Endodermal cell (in vitro differentiated cells): Measurements from ENCODE around the gene WNK2. TPM values are rescaled to one million over a fixed set of nuclear protein-coding genes. Genes with fewer than 3 reads are reported as not detected.
A peak's percentile ranks its signal among the peaks of the same experiment; 100 is the strongest.

ENCODE experiments used
- DNase-seq: peaks from one replicate; pipeline ENCODE4 v3.0.0-alpha.2; 2017
- H3K27ac ChIP-seq: 2 replicates; pipeline ENCODE4 v1.5.1; 2013; ENCODE audit warnings: mild to moderate bottlenecking, low read depth, low read length, moderate library complexity
- H3K27me3 ChIP-seq: 2 replicates; pipeline ENCODE4 v1.6.1; 2013; ENCODE audit warnings: mild to moderate bottlenecking, low read length, moderate library complexity; ENCODE audit not compliant: insufficient read depth, control insufficient read depth, poor library complexity, severe bottlenecking
- H3K36me3 ChIP-seq: 2 replicates; pipeline ENCODE4 v1.7.0; 2013; ENCODE audit warnings: mild to moderate bottlenecking, low read length, moderate library complexity; ENCODE audit not compliant: control insufficient read depth, insufficient read depth
- H3K4me1 ChIP-seq: one replicate; pipeline ENCODE4 v1.7.0; 2013; ENCODE audit warnings: low read length; ENCODE audit not compliant: control insufficient read depth, insufficient read depth
- H3K4me3 ChIP-seq: 2 replicates; pipeline ENCODE4 v1.5.1; 2013; ENCODE audit warnings: mild to moderate bottlenecking, low read length, moderate library complexity
- H3K9ac ChIP-seq: 2 replicates; pipeline ENCODE4 v1.6.1; 2013; ENCODE audit warnings: mild to moderate bottlenecking, low read length, moderate library complexity; ENCODE audit not compliant: poor library complexity, severe bottlenecking; ENCODE audit errors: extremely low read depth
- H3K9me3 ChIP-seq: 2 replicates; pipeline ENCODE4 v1.6.1; 2013; ENCODE audit warnings: mild to moderate bottlenecking, low read length, moderate library complexity; ENCODE audit not compliant: control insufficient read depth
- H3K27ac Mint-ChIP-seq: 2 replicates; pipeline ENCODE4 v1.8.0; 2020; ENCODE audit warnings: mixed read lengths
- H3K27me3 Mint-ChIP-seq: 2 replicates; pipeline ENCODE4 v1.8.0; 2021; ENCODE audit warnings: mild to moderate bottlenecking, mixed read lengths; ENCODE audit not compliant: insufficient read depth
- H3K36me3 Mint-ChIP-seq: 2 replicates; pipeline ENCODE4 v1.8.0; 2020; ENCODE audit warnings: low read depth, mixed read lengths
- H3K4me1 Mint-ChIP-seq: 2 replicates; pipeline ENCODE4 v1.8.0; 2020; ENCODE audit warnings: mixed read lengths
- H3K4me3 Mint-ChIP-seq: 2 replicates; pipeline ENCODE4 v1.8.0; 2020; ENCODE audit warnings: mild to moderate bottlenecking, moderate library complexity, mixed read lengths
- H3K9me3 Mint-ChIP-seq: 2 replicates; pipeline ENCODE4 v1.8.0; 2020; ENCODE audit warnings: mild to moderate bottlenecking, mixed read lengths
- CTCF ChIP-seq: fragments of 200-600 bp; sonication (generic); conservative IDR thresholded peaks from 2 replicates; pipeline ENCODE4 v1.5.0; 2021; ENCODE audit warnings: antibody characterized with exemption, mild to moderate bottlenecking
- WGBS, 2 experiments: methylation state at CpG; one replicate each; pipeline versions ENCODE4 v1.1.5 to v1.1.7; 2013; ENCODE audit warnings: missing lambda C conversion rate in 2 of 2, mixed read lengths in 1 of 2; ENCODE audit not compliant: insufficient coverage in 1 of 2, insufficient read length in 1 of 2; 5-methylcytosine and 5-hydroxymethylcytosine counted together
- total RNA-seq, 2 donors: library from RNA; stranded (reverse); fragmentation: NEBNext Ultra II Directional in 1 of 2; extraction: Animal tissue kit (Norgen Biotek cat#: 25700) in 1 of 2; gene quantifications; 2 replicates in 1 of 2; 3 replicates in 1 of 2; pipeline ENCODE4 v1.2.1, GENCODE V29; 2021

The WNK2 gene
- total RNA-seq, 2 donors from 2014 or later: 46.1 to 48.8 TPM

DNA sequence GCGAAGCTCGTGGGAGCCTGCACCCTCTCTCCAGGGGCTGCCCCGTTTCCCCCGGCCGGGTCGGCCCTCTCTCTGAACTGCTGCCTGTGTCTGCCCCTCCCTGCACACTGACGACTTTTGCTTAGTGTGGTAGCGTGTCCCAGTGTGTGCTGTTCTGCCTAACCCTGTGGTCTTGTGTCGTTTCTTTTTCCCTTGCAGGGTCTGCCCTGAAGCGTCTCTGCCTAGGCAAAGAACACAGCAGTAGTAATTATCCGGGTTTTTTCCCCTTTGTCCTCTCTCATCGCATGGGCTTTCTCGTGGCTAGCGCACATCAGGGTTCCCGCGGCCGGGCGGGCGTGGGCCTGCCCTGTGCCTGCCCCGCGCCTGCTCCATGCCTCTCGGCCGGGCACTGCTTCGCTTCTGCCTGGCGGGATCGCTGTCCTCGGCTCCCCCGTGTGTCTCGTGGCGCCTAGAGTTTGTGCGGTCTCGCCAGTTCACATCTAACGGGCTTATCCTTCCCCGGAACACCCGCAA lies 122.7 kb downstream of the WNK2 start:
- no peak overlapping the region for H3K4me3 Mint-ChIP-seq
- 94 to 95% methylated on average over 27 to 35 of the region's 35 CpGs for WGBS, 2 experiments
- Histone ChIP-seq H3K9ac (no peak overlapping the region), H3K9me3 (no peaks in the 10 kb centered on the region), H3K27ac (no peak overlapping the region), H3K4me3 (no peak overlapping the region), H3K36me3 (no peaks in the 10 kb centered on the region), H3K4me1 (no peaks in the 10 kb centered on the region), H3K27me3 (no peaks in the 10 kb centered on the region)
- no peaks in the 10 kb centered on the region for H3K9me3 Mint-ChIP-seq
- no peak for TF ChIP-seq CTCF
- peak; percentile 47 for DNase-seq
- H3K27ac Mint-ChIP-seq: no peak overlapping the region
- no peaks in the 10 kb centered on the region for H3K4me1 Mint-ChIP-seq
- H3K27me3 Mint-ChIP-seq: no peaks in the 10 kb centered on the region
- H3K36me3 Mint-ChIP-seq: peaks cover 7% of the 10 kb centered on the region

- H3K9me3 Mint-ChIP-seq: peaks cover under 1% of the 10 kb centered on the region
- Histone ChIP-seq H3K9ac (no peak overlapping the region), H3K27me3 (no peaks in the 10 kb centered on the region), H3K27ac (peak overlapping the region; percentile 44), H3K36me3 (no peaks in the 10 kb centered on the region), H3K4me3 (no peak overlapping the region), H3K9me3 (no peaks in the 10 kb centered on the region), H3K4me1 (no peaks in the 10 kb centered on the region)
- H3K27me3 Mint-ChIP-seq: no peaks in the 10 kb centered on the region
- 93 to 96% methylated on average over 21 to 24 of the region's 24 CpGs for WGBS, 2 experiments
- peak; percentile 44 for DNase-seq
- H3K36me3 Mint-ChIP-seq: peaks cover 9% of the 10 kb centered on the region
- no peak overlapping the region for H3K27ac Mint-ChIP-seq
- TF ChIP-seq CTCF: no peak
- H3K4me3 Mint-ChIP-seq: no peak overlapping the region
- no peaks in the 10 kb centered on the region for H3K4me1 Mint-ChIP-seq
These were observed 123.7 kb downstream of the WNK2 start for GRCh38 chr9:93307468-93308157.

GRCh38 chr9:93308158-93308602 lies 124.2 kb downstream of the WNK2 start:
- H3K9ac ChIP-seq: no peak overlapping the region
- no peak for TF ChIP-seq CTCF
- H3K4me3 Mint-ChIP-seq: no peak overlapping the region
- H3K9me3 ChIP-seq: no peaks in the 10 kb centered on the region
- H3K4me3 ChIP-seq: no peak overlapping the region
- H3K27me3 Mint-ChIP-seq: no peaks in the 10 kb centered on the region
- peaks cover 4% of the 10 kb centered on the region for H3K9me3 Mint-ChIP-seq
- WGBS, 2 experiments: 93 to 99% methylated on average over 11 to 22 of the region's 22 CpGs
- H3K36me3 Mint-ChIP-seq: peaks cover 13% of the 10 kb centered on the region
- no peaks in the 10 kb centered on the region for H3K4me1 ChIP-seq
- peaks cover 4% of the 10 kb centered on the region for H3K4me1 Mint-ChIP-seq
- H3K27me3 ChIP-seq: no peaks in the 10 kb centered on the region
- H3K27ac ChIP-seq: no peak overlapping the region
- H3K36me3 ChIP-seq: no peaks in the 10 kb centered on the region
- no peak overlapping the region for H3K27ac Mint-ChIP-seq
- DNase-seq: peak; percentile 28
